ENCODE measurements around the gene COLQ.
"Not testable (repeated sequence)": the region's sequence is repeated elsewhere in the genome, so short reads cannot be mapped to it uniquely, and the experiment has no call there.

COLQ gene

GRCh38 chr3:15521573-15521965, at the start of gene COLQ:
COLQ (minus strand) TSS chr3:15521706; CDS start chr3:15521625, 81 bp downstream.
- no peak for DNase-seq (ENCODE audit: low read depth in 2 of 2)

GRCh38 chr3:15563190-15563589, 41.7 kb upstream of the COLQ start:
- no peak for DNase-seq (ENCODE audit: low read depth in 2 of 2)

- no peak for DNase-seq (ENCODE audit: low read depth in 2 of 2)
Measured at GRCh38 chr3:15562560-15562959, 41.1 kb upstream of the COLQ start.

- DNase-seq (ENCODE audit: low read depth in 2 of 2), result no peak
Measured at GRCh38 chr3:15558581-15558980, 37.1 kb upstream of the COLQ start.

GRCh38 chr3:15557511-15557946, 36.0 kb upstream of the COLQ start:
- DNase-seq (ENCODE audit: low read depth in 2 of 2), result peak; percentile 4 to 32

- DNase-seq (ENCODE audit: low read depth in 2 of 2), result no peak
Measured at GRCh38 chr3:15556512-15556911, 35.0 kb upstream of the COLQ start.

GRCh38 chr3:15553749-15554148, 32.2 kb upstream of the COLQ start:
- DNase-seq (ENCODE audit: low read depth in 2 of 2), result no peak

- no peak for DNase-seq (ENCODE audit: low read depth in 2 of 2)
Measured at GRCh38 chr3:15551902-15552301, 30.4 kb upstream of the COLQ start.

GRCh38 chr3:15549846-15550245, 28.3 kb upstream of the COLQ start:
- DNase-seq (ENCODE audit: low read depth in 2 of 2), result no peak

GRCh38 chr3:15542614-15543013, 21.1 kb upstream of the COLQ start:
- DNase-seq (ENCODE audit: low read depth in 2 of 2), result no peak

GRCh38 chr3:15541371-15541770, 19.9 kb upstream of the COLQ start:
- DNase-seq (ENCODE audit: low read depth in 2 of 2), result no peak

GRCh38 chr3:15539066-15539465, 17.6 kb upstream of the COLQ start:
- DNase-seq (ENCODE audit: low read depth in 2 of 2), result no peak

GRCh38 chr3:15538345-15538744, 16.8 kb upstream of the COLQ start:
- DNase-seq (ENCODE audit: low read depth in 2 of 2), result no peak

GRCh38 chr3:15536856-15537255, 15.3 kb upstream of the COLQ start:
- no peak for DNase-seq (ENCODE audit: low read depth in 2 of 2)

GRCh38 chr3:15535732-15536131, 14.2 kb upstream of the COLQ start:
- peak; percentile 12 to 24 for DNase-seq (ENCODE audit: low read depth in 2 of 2)

- DNase-seq (ENCODE audit: low read depth in 2 of 2), result not testable (repeated sequence)
Measured at GRCh38 chr3:15532614-15533013, 11.1 kb upstream of the COLQ start.

GRCh38 chr3:15531346-15531745, 9.8 kb upstream of the COLQ start:
- no peak for DNase-seq (ENCODE audit: low read depth in 2 of 2)

GRCh38 chr3:15528854-15529537, 7.5 kb upstream of the COLQ start:
- DNase-seq (ENCODE audit: low read depth in 2 of 2), result no peak

- no peak for DNase-seq (ENCODE audit: low read depth in 2 of 2)
Measured at GRCh38 chr3:15527031-15527459, 5.5 kb upstream of the COLQ start.

- DNase-seq (ENCODE audit: low read depth in 2 of 2), result no peak
Measured at GRCh38 chr3:15525790-15526189, 4.3 kb upstream of the COLQ start.

GRCh38 chr3:15523660-15524417, 2.3 kb upstream of the COLQ start:
- DNase-seq (ENCODE audit: low read depth in 2 of 2), result no peak

- DNase-seq (ENCODE audit: low read depth in 2 of 2), result no peak
Measured at GRCh38 chr3:15522016-15522415, 510 bp upstream of the COLQ start.
